IPS DF 6.9 (cell line): Measurements from ENCODE around the gene CMIP.

Experiments
- DNase-seq: peaks from one replicate; pipeline ENCODE4 v3.0.0-alpha.2; 2013; ENCODE audit warnings: low read depth, low spot score
- H3K27ac ChIP-seq: one replicate; pipeline ENCODE4 v1.5.1; 2013; ENCODE audit warnings: low read length, control low read depth
- H3K27me3 ChIP-seq: 2 replicates; pipeline ENCODE4 v1.6.1; 2013; ENCODE audit warnings: mild to moderate bottlenecking, low read length; ENCODE audit not compliant: control insufficient read depth, insufficient read depth
- H3K36me3 ChIP-seq: 2 replicates; pipeline ENCODE4 v1.6.1; 2013; ENCODE audit warnings: low read length; ENCODE audit not compliant: control insufficient read depth, insufficient read depth
- H3K4me1 ChIP-seq: 2 replicates; pipeline ENCODE4 v1.6.1; 2013; ENCODE audit warnings: low read length; ENCODE audit not compliant: control insufficient read depth, insufficient read depth
- H3K4me3 ChIP-seq: 2 replicates; pipeline ENCODE4 v1.5.1; 2013; ENCODE audit warnings: mild to moderate bottlenecking, low read length
- H3K9me3 ChIP-seq: 2 replicates; pipeline ENCODE4 v1.6.1; 2013; ENCODE audit warnings: low read length, inconsistent platforms; ENCODE audit not compliant: control insufficient read depth, insufficient read depth
- WGBS: extraction: QIAGEN DNeasy Blood & Tissue Kit; methylation state at CpG from one replicate; pipeline ENCODE4 v1.1.7; 2013; ENCODE audit warnings: mixed read lengths, missing lambda C conversion rate; ENCODE audit not compliant: insufficient read length, insufficient coverage; 5-methylcytosine and 5-hydroxymethylcytosine counted together

The CMIP gene

GRCh38 chr16:81546781-81547180 lies 102.2 kb downstream of the CMIP start:
- Histone ChIP-seq H3K9me3 (no peaks in the 10 kb centered on the region), H3K4me1 (peaks cover 2% of the 10 kb centered on the region; the same call in 1 of the 2 replicates), H3K36me3 (no peaks in the 10 kb centered on the region), H3K27ac (no peak overlapping the region), H3K27me3 (no peaks in the 10 kb centered on the region), H3K4me3 (no peak overlapping the region)
- DNase-seq: no peak
- no CpG with 5 or more reads among the region's 14 CpGs for WGBS

GRCh38 chr16:81547194-81547938 lies 102.8 kb downstream of the CMIP start:
- no peaks in the 10 kb centered on the region for H3K36me3 ChIP-seq
- no CpG with 5 or more reads among the region's 15 CpGs for WGBS
- H3K27ac ChIP-seq: no peak overlapping the region
- H3K4me3 ChIP-seq: no peak overlapping the region
- no peak for DNase-seq
- H3K9me3 ChIP-seq: no peaks in the 10 kb centered on the region
- no peaks in the 10 kb centered on the region for H3K27me3 ChIP-seq
- peaks cover 2% of the 10 kb centered on the region; the same call in 1 of the 2 replicates for H3K4me1 ChIP-seq

GRCh38 chr16:81547939-81548216 lies 103.3 kb downstream of the CMIP start:
- Histone ChIP-seq H3K4me1 (peaks cover under 1% of the 10 kb centered on the region; the same call in 1 of the 2 replicates), H3K4me3 (no peak overlapping the region), H3K27me3 (no peaks in the 10 kb centered on the region), H3K27ac (no peak overlapping the region), H3K9me3 (no peaks in the 10 kb centered on the region), H3K36me3 (no peaks in the 10 kb centered on the region)
- no CpG with 5 or more reads among the region's 5 CpGs for WGBS
- DNase-seq: no peak

GRCh38 chr16:81548551-81548875 lies 103.9 kb downstream of the CMIP start:
- Histone ChIP-seq H3K27me3 (no peaks in the 10 kb centered on the region), H3K4me3 (no peak overlapping the region), H3K27ac (no peak overlapping the region), H3K9me3 (no peaks in the 10 kb centered on the region), H3K36me3 (no peaks in the 10 kb centered on the region), H3K4me1 (no peaks in the 10 kb centered on the region)
- no CpG with 5 or more reads among the region's 3 CpGs for WGBS
- no peak for DNase-seq

- Histone ChIP-seq H3K4me1 (no peaks in the 10 kb centered on the region), H3K36me3 (no peaks in the 10 kb centered on the region), H3K27ac (no peak overlapping the region), H3K27me3 (no peaks in the 10 kb centered on the region), H3K4me3 (no peak overlapping the region), H3K9me3 (no peaks in the 10 kb centered on the region)
- DNase-seq: no peak
- no CpG with 5 or more reads among the region's 10 CpGs for WGBS
Measured at GRCh38 chr16:81548876-81549546, 104.4 kb downstream of the CMIP start.

GRCh38 chr16:81549547-81550431 lies 105.2 kb downstream of the CMIP start:
- no CpG with 5 or more reads among the region's 19 CpGs for WGBS
- no peaks in the 10 kb centered on the region for H3K36me3 ChIP-seq
- no peaks in the 10 kb centered on the region for H3K4me1 ChIP-seq
- H3K9me3 ChIP-seq: no peaks in the 10 kb centered on the region
- no peak for DNase-seq
- H3K27ac ChIP-seq: no peak overlapping the region
- no peaks in the 10 kb centered on the region for H3K27me3 ChIP-seq
- H3K4me3 ChIP-seq: no peak overlapping the region

- Histone ChIP-seq H3K9me3 (no peaks in the 10 kb centered on the region), H3K27me3 (no peaks in the 10 kb centered on the region), H3K4me1 (no peaks in the 10 kb centered on the region), H3K36me3 (no peaks in the 10 kb centered on the region), H3K27ac (no peak overlapping the region), H3K4me3 (no peak overlapping the region)
- no CpG with 5 or more reads among the region's 2 CpGs for WGBS
- no peak for DNase-seq
Measured at GRCh38 chr16:81550432-81550808, 105.8 kb downstream of the CMIP start.

GRCh38 chr16:81551151-81551808 lies 106.7 kb downstream of the CMIP start:
- DNase-seq: no peak
- no peak overlapping the region for H3K27ac ChIP-seq
- no peaks in the 10 kb centered on the region for H3K27me3 ChIP-seq
- H3K9me3 ChIP-seq: no peaks in the 10 kb centered on the region
- H3K36me3 ChIP-seq: no peaks in the 10 kb centered on the region
- no peak overlapping the region for H3K4me3 ChIP-seq
- no CpG with 5 or more reads among the region's 6 CpGs for WGBS
- H3K4me1 ChIP-seq: no peaks in the 10 kb centered on the region

GRCh38 chr16:81551821-81552304 lies 107.3 kb downstream of the CMIP start:
- no peaks in the 10 kb centered on the region for H3K36me3 ChIP-seq
- H3K27ac ChIP-seq: no peak overlapping the region
- no CpG with 5 or more reads among the region's 11 CpGs for WGBS
- H3K27me3 ChIP-seq: no peaks in the 10 kb centered on the region
- H3K9me3 ChIP-seq: no peaks in the 10 kb centered on the region
- DNase-seq: no peak
- H3K4me3 ChIP-seq: no peak overlapping the region
- H3K4me1 ChIP-seq: no peaks in the 10 kb centered on the region

GRCh38 chr16:81552743-81553079 lies 108.1 kb downstream of the CMIP start:
- DNase-seq: no peak
- Histone ChIP-seq H3K9me3 (no peaks in the 10 kb centered on the region), H3K27me3 (no peaks in the 10 kb centered on the region), H3K36me3 (no peaks in the 10 kb centered on the region), H3K4me3 (no peak overlapping the region), H3K27ac (no peak overlapping the region), H3K4me1 (no peaks in the 10 kb centered on the region)
- no CpG with 5 or more reads among the region's 1 CpG for WGBS
